ENCODE measurements around the gene STK17B. TPM values are rescaled to one million over a fixed set of nuclear protein-coding genes. Genes with fewer than 3 reads are reported as not detected.
"Not testable (repeated sequence)": the region's sequence is repeated elsewhere in the genome, so short reads cannot be mapped to it uniquely, and the experiment has no call there.

Gene STK17B
- total and polyA plus RNA-seq, 5 donors = 3.7 to 8.1 (median 7.0) TPM

GRCh38 chr2:196112418-196113034 is 58.9 kb downstream of the STK17B start:
- no peaks in the 10 kb centered on the region for H3K27me3 ChIP-seq (ENCODE audit: control insufficient read depth, insufficient read depth)
- ATAC-seq = no peak
- DNase-seq = no peak
- 61% methylated on average over 5 of the region's 5 CpGs for WGBS
- H3K4me3 ChIP-seq (ENCODE audit: low read length) = peak overlapping the region; percentile 2
- H3K27ac ChIP-seq (ENCODE audit: low read length) = no peak overlapping the region
- no peaks in the 10 kb centered on the region for H3K9me3 ChIP-seq (ENCODE audit: control insufficient read depth, low read length)
- intact Hi-C loops (cut with DNase I) = no loop called here
- H3K4me1 ChIP-seq (ENCODE audit: control insufficient read depth, insufficient read depth, low read length) = no peaks in the 10 kb centered on the region

DNA sequence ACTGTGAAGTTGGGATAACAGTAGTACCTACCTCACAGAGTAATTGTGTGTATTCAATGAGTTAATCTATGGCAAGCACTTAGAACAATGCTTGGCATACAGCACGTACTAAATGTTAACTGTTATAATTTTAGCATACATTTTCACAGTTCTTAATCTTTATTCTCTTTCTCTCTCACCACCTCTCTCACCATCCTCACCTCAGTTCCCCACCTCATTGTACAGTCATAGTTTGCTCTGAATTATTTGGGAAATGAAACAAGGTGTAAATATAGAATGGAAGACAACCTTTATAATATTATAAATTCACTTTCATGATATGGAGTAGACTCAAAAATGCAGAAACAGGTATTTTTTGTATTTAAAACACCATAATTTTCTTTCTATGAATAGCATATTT is 62.8 kb downstream of the STK17B start:
- ATAC-seq (no peak), DNase-seq (no peak)
- Histone ChIP-seq H3K27ac (ENCODE audit: low read length) (no peak overlapping the region), H3K27me3 (ENCODE audit: control insufficient read depth, insufficient read depth) (no peaks in the 10 kb centered on the region), H3K9me3 (ENCODE audit: control insufficient read depth, low read length) (no peaks in the 10 kb centered on the region), H3K4me3 (ENCODE audit: low read length) (no peak overlapping the region), H3K4me1 (ENCODE audit: control insufficient read depth, insufficient read depth, low read length) (no peaks in the 10 kb centered on the region)
- WGBS = 50% methylated on average over 1 of the region's 1 CpG
- intact Hi-C loops (cut with DNase I) = no loop called here

- no peaks in the 10 kb centered on the region for H3K4me1 ChIP-seq (ENCODE audit: control insufficient read depth, insufficient read depth, low read length)
- intact Hi-C loops (cut with DNase I) = no loop called here
- no peaks in the 10 kb centered on the region for H3K9me3 ChIP-seq (ENCODE audit: control insufficient read depth, low read length)
- DNase-seq (no peak), ATAC-seq (no peak)
- H3K4me3 ChIP-seq (ENCODE audit: low read length) = no peak overlapping the region
- WGBS = 30% methylated on average over 5 of the region's 5 CpGs
- H3K27me3 ChIP-seq (ENCODE audit: control insufficient read depth, insufficient read depth) = no peaks in the 10 kb centered on the region
- H3K27ac ChIP-seq (ENCODE audit: low read length) = no peak overlapping the region
Measured at GRCh38 chr2:196105951-196106350, 65.4 kb downstream of the STK17B start.

GRCh38 chr2:196104066-196104465 is 67.3 kb downstream of the STK17B start:
- H3K27ac ChIP-seq (ENCODE audit: low read length) = no peak overlapping the region
- intact Hi-C loops (cut with DNase I) = no loop called here
- ATAC-seq (no peak), DNase-seq (no peak)
- H3K4me1 ChIP-seq (ENCODE audit: control insufficient read depth, insufficient read depth, low read length) = no peaks in the 10 kb centered on the region
- no peaks in the 10 kb centered on the region for H3K27me3 ChIP-seq (ENCODE audit: control insufficient read depth, insufficient read depth)
- H3K4me3 ChIP-seq (ENCODE audit: low read length) = no peak overlapping the region
- H3K9me3 ChIP-seq (ENCODE audit: control insufficient read depth, low read length) = no peaks in the 10 kb centered on the region
- WGBS = 97% methylated on average over 4 of the region's 4 CpGs

DNA sequence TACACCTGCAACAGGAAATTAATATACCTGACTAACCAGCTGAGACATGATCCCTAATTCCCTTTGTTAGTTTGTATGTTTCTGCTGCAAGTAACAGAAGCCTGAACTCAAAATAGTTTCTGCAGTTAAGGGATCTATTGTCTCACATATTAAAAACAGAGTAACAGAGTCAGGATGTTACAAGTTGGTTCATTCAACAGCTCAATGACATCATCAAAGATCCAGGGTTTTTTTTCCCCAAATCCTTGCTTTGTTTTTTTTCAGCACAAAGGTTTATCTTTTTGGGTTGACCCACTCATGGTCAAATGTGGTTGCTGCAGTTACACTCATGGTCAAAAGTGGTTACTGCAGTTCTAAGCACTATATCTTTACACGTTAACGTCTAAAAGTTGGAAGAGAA is 67.8 kb downstream of the STK17B start:
- intact Hi-C loops (cut with DNase I) = no loop called here
- Histone ChIP-seq H3K9me3 (ENCODE audit: control insufficient read depth, low read length) (no peaks in the 10 kb centered on the region), H3K4me3 (ENCODE audit: low read length) (no peak overlapping the region), H3K27me3 (ENCODE audit: control insufficient read depth, insufficient read depth) (no peaks in the 10 kb centered on the region), H3K27ac (ENCODE audit: low read length) (no peak overlapping the region), H3K4me1 (ENCODE audit: control insufficient read depth, insufficient read depth, low read length) (no peaks in the 10 kb centered on the region)
- 96% methylated on average over 2 of the region's 2 CpGs for WGBS
- DNase-seq = no peak
- no peak for ATAC-seq

DNA sequence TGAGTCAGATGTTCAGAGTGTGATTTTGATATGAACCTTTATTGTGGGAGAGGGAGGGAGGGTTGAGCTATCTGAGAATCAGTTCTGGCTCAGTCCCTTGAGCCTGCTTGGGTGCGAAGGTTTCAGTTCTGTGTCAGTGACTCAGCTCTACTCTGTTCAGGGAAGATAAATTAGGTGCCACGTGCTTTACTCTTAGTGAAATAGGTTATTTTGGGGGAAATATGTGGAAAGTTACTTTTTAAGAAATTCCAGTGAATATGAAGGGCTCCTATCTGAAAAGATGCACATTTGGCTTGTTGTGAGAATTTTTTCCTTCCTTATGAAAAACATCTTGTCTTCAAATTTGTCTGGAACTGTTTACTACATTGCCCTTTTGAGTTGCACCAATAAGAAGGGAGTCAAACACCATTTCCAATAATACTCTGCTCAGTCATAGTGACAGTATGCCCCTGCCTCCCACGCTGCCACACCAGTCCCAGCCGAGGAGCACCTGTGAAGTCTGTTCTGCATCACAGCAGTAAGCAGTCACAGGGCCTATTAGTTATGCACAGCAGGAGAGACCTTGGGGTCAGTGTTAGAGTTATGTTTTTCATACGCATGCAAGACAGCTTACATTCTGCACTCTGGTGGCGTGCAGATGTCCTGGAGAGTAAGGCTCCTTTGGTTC is 69.9 kb downstream of the STK17B start:
- 58% methylated on average over 6 of the region's 6 CpGs for WGBS
- no peak overlapping the region for H3K4me3 ChIP-seq (ENCODE audit: low read length)
- no peak for DNase-seq
- no peak overlapping the region for H3K27ac ChIP-seq (ENCODE audit: low read length)
- no peaks in the 10 kb centered on the region for H3K4me1 ChIP-seq (ENCODE audit: control insufficient read depth, insufficient read depth, low read length)
- intact Hi-C loops (cut with DNase I) = no loop called here
- no peak for ATAC-seq
- H3K9me3 ChIP-seq (ENCODE audit: control insufficient read depth, low read length) = no peaks in the 10 kb centered on the region
- no peaks in the 10 kb centered on the region for H3K27me3 ChIP-seq (ENCODE audit: control insufficient read depth, insufficient read depth)

DNA sequence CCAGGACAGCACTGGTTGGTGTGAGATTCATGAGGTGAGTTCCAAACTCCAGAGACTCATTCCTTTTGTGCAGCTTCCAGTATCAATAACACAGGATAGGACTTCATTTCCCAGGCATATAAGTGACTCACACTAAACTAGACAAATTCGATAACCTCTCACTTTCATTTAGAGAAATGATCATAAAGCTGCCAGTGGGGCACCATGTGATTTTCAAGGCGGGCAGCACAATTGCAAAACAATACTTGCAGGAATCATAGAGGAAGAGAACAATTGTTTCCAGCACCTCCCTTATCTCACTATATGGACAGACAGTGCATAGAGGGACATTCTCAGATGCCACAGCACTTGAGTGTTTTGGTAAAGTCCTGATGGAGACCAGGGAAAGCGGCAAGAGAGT is 71.5 kb downstream of the STK17B start:
- ATAC-seq (no peak), DNase-seq (no peak)
- Histone ChIP-seq H3K4me1 (ENCODE audit: control insufficient read depth, insufficient read depth, low read length) (no peaks in the 10 kb centered on the region), H3K4me3 (ENCODE audit: low read length) (no peak overlapping the region), H3K27ac (ENCODE audit: low read length) (no peak overlapping the region), H3K27me3 (ENCODE audit: control insufficient read depth, insufficient read depth) (no peaks in the 10 kb centered on the region), H3K9me3 (ENCODE audit: control insufficient read depth, low read length) (no peaks in the 10 kb centered on the region)
- intact Hi-C loops (cut with DNase I) = no loop called here
- WGBS = 76% methylated on average over 3 of the region's 3 CpGs

DNA sequence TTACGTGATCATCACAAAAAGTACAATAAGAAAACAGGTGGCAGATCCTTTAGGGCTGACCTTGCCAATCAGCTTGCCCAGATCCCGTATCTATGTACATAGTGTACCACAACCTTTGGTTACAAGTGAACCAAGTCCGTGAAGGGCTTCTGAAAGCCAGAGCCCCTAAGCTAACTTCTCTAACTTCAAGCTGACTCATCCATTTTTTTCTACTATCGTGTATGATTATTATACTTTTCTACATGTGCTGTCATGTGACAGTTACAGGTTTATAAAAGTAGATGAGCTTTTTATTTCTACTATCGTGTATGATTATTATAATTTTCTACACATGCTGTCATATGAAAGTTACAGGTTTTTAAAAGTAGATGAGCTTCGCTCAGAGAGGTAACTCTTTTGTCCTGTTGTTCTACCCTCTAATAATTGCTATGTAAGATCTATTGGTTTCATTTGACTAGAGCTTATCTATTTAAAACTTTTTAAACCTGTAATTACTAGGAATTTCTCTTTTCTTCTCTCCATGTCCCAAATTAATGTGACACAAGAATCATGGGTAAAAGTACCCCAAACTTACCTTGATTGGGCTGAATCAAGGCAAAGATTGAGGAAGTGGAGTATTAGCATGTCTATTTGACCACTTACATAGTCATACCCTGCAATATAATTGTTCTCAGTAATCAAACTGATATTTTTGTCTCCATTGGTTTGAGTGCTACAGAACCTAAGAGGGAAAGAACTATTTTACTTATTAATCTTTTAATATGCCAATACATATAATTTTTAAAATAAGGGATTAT is 73.3 kb downstream of the STK17B start:
- Histone ChIP-seq H3K4me1 (ENCODE audit: control insufficient read depth, insufficient read depth, low read length) (no peaks in the 10 kb centered on the region), H3K4me3 (ENCODE audit: low read length) (no peak overlapping the region), H3K9me3 (ENCODE audit: control insufficient read depth, low read length) (no peaks in the 10 kb centered on the region), H3K27me3 (ENCODE audit: control insufficient read depth, insufficient read depth) (no peaks in the 10 kb centered on the region), H3K27ac (ENCODE audit: low read length) (no peak overlapping the region)
- WGBS = 87% methylated on average over 6 of the region's 6 CpGs
- ATAC-seq (no peak), DNase-seq (no peak)
- intact Hi-C loops (cut with DNase I) = no loop called here

DNA sequence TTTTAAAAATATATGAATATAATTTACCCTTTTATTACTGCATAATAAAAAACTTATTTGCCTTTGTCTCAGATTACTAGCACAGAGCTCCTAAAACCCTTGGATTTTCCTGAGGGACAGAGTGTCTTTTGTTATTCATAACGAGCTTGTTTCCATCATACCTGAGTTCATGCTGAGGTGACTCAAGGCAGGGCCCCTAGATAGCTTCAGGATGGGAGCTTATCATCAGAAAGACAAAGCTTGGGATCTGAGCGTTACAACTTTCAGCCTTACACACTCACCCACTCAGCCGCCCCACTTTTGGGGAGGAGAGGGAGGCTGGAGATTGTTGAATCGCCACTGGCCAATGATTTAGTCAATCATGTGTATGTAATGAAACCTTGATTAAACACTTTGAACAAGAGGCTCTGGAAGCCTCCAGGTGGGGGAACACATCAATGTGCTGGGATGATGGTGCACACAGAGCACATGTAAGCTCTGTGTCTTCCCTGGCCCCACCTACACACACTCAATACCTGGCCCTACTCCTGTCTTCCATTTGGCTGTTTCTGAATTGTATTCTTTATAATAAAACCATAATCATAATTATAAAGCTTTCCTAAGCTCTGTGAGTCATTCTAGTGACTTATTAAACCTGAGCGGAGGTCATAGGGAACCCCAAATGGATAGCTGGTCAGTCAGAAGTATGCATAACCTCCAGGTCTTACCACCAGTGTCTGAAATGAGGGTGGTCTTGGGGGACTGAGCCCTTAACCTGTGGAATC is 74.2 kb downstream of the STK17B start:
- 65% methylated on average over 5 of the region's 5 CpGs for WGBS

DNA sequence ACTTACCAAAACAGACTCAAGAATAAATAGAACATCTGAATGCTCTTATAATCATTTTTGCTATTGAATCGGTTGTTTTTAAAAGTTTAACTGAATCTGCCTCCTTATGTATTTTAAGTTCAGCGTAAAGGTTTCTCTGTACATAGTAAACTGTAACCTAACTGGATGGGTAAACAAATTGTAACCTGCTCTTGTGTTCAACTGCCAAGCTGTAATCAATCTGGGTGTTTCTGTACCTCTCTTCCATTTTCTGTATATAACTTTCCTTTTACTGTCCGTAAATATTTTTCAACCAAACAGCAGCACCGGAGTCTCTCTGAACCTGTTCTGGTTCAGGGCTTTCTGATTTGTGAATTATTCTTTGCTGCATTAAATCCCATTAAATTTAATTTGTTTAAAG is 75.1 kb downstream of the STK17B start:
- ATAC-seq = no peak
- WGBS = 94% methylated on average over 4 of the region's 4 CpGs
- intact Hi-C loops (cut with DNase I) = no loop called here
- Histone ChIP-seq H3K27me3 (ENCODE audit: control insufficient read depth, insufficient read depth) (no peaks in the 10 kb centered on the region), H3K4me3 (ENCODE audit: low read length) (no peak overlapping the region), H3K4me1 (ENCODE audit: control insufficient read depth, insufficient read depth, low read length) (no peaks in the 10 kb centered on the region), H3K9me3 (ENCODE audit: control insufficient read depth, low read length) (no peaks in the 10 kb centered on the region), H3K27ac (ENCODE audit: low read length) (no peak overlapping the region)
- DNase-seq = no peak

More for the DNA sequence above, 74.2 kb downstream of the STK17B start:
- no peaks in the 10 kb centered on the region for H3K27me3 ChIP-seq (ENCODE audit: control insufficient read depth, insufficient read depth)
- intact Hi-C loops (cut with DNase I) = no loop called here
- no peak overlapping the region for H3K27ac ChIP-seq (ENCODE audit: low read length)
- no peak overlapping the region for H3K4me3 ChIP-seq (ENCODE audit: low read length)
- no peak for DNase-seq
- ATAC-seq = no peak
- no peaks in the 10 kb centered on the region for H3K9me3 ChIP-seq (ENCODE audit: control insufficient read depth, low read length)
- H3K4me1 ChIP-seq (ENCODE audit: control insufficient read depth, insufficient read depth, low read length) = no peaks in the 10 kb centered on the region

GRCh38 chr2:196089448-196089847 is 81.9 kb downstream of the STK17B start:
- ATAC-seq; H3K9me3 ChIP-seq (ENCODE audit: control insufficient read depth, low read length); H3K27me3 ChIP-seq (ENCODE audit: control insufficient read depth, insufficient read depth); intact Hi-C loops (cut with DNase I); H3K27ac ChIP-seq (ENCODE audit: low read length); H3K4me1 ChIP-seq (ENCODE audit: control insufficient read depth, insufficient read depth, low read length); H3K4me3 ChIP-seq (ENCODE audit: low read length): not testable (repeated sequence)
- peak in 1 of 3 donors; percentile 36 for DNase-seq
- 82% methylated on average over 5 of the region's 5 CpGs for WGBS

Measured in right cardiac atrium (tissue), 5 donors.